Left ventricle myocardium inferior (tissue), 1 donor: ENCODE measurements around the gene KANK3. TPM values are rescaled to one million over a fixed set of nuclear protein-coding genes. Genes with fewer than 3 reads are reported as not detected.

Experiments
- DNase-seq: peaks from one replicate; pipeline ENCODE4 v3.0.0-alpha.2; 2020
- H3K27ac ChIP-seq: fragments of 200-600 bp; replicated peaks from 2 replicates; pipeline ENCODE4 v1.8.0; 2021
- H3K27me3 ChIP-seq: fragments of 200-600 bp; 2 replicates; pipeline ENCODE4 v1.8.0; 2021; ENCODE audit warnings: low read depth
- H3K36me3 ChIP-seq: fragments of 200-600 bp; 2 replicates; pipeline ENCODE4 v1.8.0; 2021
- H3K4me1 ChIP-seq: fragments of 200-600 bp; 2 replicates; pipeline ENCODE4 v1.8.0; 2021
- H3K4me3 ChIP-seq: fragments of 200-600 bp; 2 replicates; pipeline ENCODE4 v1.8.0; 2021; ENCODE audit warnings: mild to moderate bottlenecking, moderate library complexity
- H3K9me3 ChIP-seq: fragments of 200-600 bp; replicated peaks from 2 replicates; pipeline ENCODE4 v1.8.0; 2021
- intact Hi-C: fragments of 100-400 bp; cut with micrococcal nuclease; formaldehyde crosslinking; loops from one replicate; pipeline ENCODE4 v1.11.0; 2022
- total RNA-seq: library from RNA; stranded (reverse); fragmentation: NEBNext Ultra II Directional; extraction: Animal tissue kit (Norgen Biotek cat#: 25700); gene quantifications from one replicate; pipeline ENCODE4 v1.2.1, GENCODE V29; 2021
- TF ChIP-seq, protein P1 (sequence below): fragments of 200-600 bp; IDR thresholded peaks from 2 replicates; pipeline ENCODE4 v1.8.0; 2021; ENCODE audit warnings: antibody characterized with exemption, mild to moderate bottlenecking, borderline replicate concordance
- donor health status: DM: no; HTN: yes; CAD: no; lungs with severe emphysema.

Gene KANK3
- total RNA-seq, 1 donor from 2014 or later: 19.9 TPM

GRCh38 chr19:8311461-8312260 is 31.4 kb downstream of the KANK3 start:
- peak; percentile 47 for DNase-seq
- no peaks in the 10 kb centered on the region for H3K27me3 ChIP-seq
- H3K36me3 ChIP-seq: peaks cover 47% of the 10 kb centered on the region
- H3K9me3 ChIP-seq: no peaks in the 10 kb centered on the region
- intact Hi-C loops: no loop called here
- TF ChIP-seq, protein P1, sequence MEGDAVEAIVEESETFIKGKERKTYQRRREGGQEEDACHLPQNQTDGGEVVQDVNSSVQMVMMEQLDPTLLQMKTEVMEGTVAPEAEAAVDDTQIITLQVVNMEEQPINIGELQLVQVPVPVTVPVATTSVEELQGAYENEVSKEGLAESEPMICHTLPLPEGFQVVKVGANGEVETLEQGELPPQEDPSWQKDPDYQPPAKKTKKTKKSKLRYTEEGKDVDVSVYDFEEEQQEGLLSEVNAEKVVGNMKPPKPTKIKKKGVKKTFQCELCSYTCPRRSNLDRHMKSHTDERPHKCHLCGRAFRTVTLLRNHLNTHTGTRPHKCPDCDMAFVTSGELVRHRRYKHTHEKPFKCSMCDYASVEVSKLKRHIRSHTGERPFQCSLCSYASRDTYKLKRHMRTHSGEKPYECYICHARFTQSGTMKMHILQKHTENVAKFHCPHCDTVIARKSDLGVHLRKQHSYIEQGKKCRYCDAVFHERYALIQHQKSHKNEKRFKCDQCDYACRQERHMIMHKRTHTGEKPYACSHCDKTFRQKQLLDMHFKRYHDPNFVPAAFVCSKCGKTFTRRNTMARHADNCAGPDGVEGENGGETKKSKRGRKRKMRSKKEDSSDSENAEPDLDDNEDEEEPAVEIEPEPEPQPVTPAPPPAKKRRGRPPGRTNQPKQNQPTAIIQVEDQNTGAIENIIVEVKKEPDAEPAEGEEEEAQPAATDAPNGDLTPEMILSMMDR: no peak
- H3K27ac ChIP-seq: peak overlapping the region; percentile 81
- peaks cover 58% of the 10 kb centered on the region for H3K4me1 ChIP-seq
- peak overlapping the region; percentile 16 for H3K4me3 ChIP-seq

DNA sequence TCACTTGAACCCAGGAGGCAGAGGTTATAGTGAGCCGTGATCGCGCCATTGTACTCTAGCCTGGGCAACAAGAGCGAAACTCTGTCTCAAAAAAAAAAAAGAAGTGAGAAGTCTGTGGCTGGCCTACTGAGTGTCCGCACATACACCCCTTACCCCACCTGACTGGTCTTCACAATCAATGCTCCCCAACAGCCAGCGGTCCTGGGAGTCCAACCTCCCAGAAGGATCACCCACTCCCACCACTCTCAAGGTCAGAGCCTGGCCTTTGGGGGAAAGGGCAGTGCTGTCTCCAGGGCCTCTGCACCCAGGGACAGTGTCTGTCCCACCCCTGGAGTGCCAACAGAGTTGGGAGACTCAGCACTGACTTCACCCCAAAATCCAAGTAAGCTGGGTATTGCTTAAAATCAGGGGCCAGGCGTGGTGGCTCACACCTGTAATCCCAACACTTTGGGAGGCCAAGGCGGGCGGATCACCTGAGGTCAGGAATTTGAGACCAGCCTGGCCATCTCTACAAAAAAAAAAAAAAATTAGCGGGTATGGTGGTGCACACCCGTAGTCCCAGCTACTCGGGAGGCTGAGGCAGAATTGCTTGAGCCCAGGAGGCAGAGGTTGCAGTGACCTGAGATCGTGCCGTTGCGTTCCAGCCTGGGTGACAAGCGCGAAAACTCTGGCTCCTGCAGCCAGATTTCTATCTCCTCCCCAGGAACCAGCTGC is 32.6 kb downstream of the KANK3 start:
- peaks cover 40% of the 10 kb centered on the region for H3K36me3 ChIP-seq
- TF ChIP-seq, protein P1: no peak
- peaks cover 63% of the 10 kb centered on the region for H3K4me1 ChIP-seq
- peak overlapping the region; percentile 81 for H3K27ac ChIP-seq
- no peaks in the 10 kb centered on the region for H3K27me3 ChIP-seq
- DNase-seq: no peak
- intact Hi-C loops: no loop called here
- no peaks in the 10 kb centered on the region for H3K9me3 ChIP-seq
- H3K4me3 ChIP-seq: no peak overlapping the region

DNA sequence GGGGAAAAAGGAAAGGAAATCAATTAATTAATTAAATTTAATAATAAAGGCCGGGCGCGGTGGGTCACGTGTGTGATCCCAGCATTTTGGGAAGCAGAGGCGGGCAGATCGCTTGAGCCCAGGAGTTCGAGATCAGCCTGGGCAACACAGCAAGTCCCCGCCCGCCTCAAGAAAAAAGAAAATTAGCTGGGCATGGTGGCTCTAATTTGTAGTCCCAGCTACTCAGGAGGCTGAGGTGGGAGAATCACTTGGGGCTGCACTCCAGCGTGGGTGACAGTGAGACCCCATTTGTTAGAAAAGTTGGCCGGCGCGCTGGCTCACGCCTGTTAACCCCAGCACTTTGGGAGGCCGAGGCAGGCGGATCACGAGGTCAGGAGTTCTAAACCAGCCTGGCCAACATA is 34.2 kb downstream of the KANK3 start:
- DNase-seq: peak; percentile 9
- Histone ChIP-seq H3K4me3 (peak overlapping the region; percentile 77), H3K36me3 (peaks cover 24% of the 10 kb centered on the region), H3K27me3 (no peaks in the 10 kb centered on the region), H3K4me1 (peaks cover 70% of the 10 kb centered on the region), H3K27ac (peak overlapping the region; percentile 85), H3K9me3 (no peaks in the 10 kb centered on the region)
- intact Hi-C loops: no loop called here
- TF ChIP-seq, protein P1: no peak

GRCh38 chr19:8307965-8308866 is 34.8 kb downstream of the KANK3 start, which contains the start of gene CD320:
CD320 (minus strand) TSS chr19:8308358; CDS start chr19:8308290, 68 bp downstream.
- H3K4me3 ChIP-seq: peak within 1 kb of the TSS; percentile 77
- no peaks in the 10 kb centered on the region for H3K27me3 ChIP-seq
- peaks cover 68% of the 10 kb centered on the region for H3K4me1 ChIP-seq
- peak within 1 kb of the TSS; percentile 85 for H3K27ac ChIP-seq
- DNase-seq: peak; percentile 92
- TF ChIP-seq, protein P1: no peak
- intact Hi-C loops: no loop called here
- peaks cover 30% of the 10 kb centered on the region for H3K36me3 ChIP-seq
- no peaks in the 10 kb centered on the region for H3K9me3 ChIP-seq

DNA sequence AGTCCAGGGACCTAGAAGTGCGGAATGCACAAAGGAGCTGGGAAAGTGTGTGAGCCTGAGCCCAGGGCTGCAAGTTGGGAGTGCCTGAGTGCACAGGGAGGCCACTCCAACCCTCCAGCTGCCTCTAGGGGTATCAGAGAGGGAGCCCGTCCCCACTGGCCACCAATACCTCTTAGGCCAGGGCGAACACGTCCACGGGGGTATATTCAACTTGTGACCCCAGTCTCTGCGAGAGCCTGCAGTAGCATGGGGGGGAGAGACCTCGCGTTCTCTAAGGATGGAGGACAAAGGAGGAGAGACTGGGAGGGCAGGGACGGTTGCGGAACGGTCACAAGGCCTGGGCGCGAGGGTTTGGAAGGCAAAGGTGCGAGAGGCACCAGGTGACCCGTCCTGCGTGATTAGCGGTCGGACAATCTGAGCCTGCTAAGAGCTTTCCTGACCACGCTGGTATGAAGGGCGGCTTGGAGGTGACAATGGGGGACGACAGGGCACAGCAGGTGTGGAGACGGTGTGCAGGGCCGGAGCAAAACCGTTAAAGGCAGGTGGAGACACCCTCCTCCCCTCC is 35.6 kb downstream of the KANK3 start:
- TF ChIP-seq, protein P1: no peak
- Histone ChIP-seq H3K27me3 (no peaks in the 10 kb centered on the region), H3K36me3 (peaks cover 31% of the 10 kb centered on the region), H3K27ac (peak overlapping the region; percentile 85), H3K9me3 (no peaks in the 10 kb centered on the region), H3K4me3 (peak overlapping the region; percentile 77), H3K4me1 (peaks cover 65% of the 10 kb centered on the region)
- DNase-seq: no peak
- intact Hi-C loops: no loop called here
